HEK293 (cell line): Measurements from ENCODE around the gene RGS6.

Experiments
- CTCF ChIA-PET: fragments of 350-600 bp; formaldehyde crosslinking; extraction: SDS; loops from one replicate; lab custom pipeline; 2021; ENCODE audit warnings: antibody characterized with exemption; lab: Yijun Ruan, JAX
- POLR2A ChIA-PET: fragments of 300-600 bp; formaldehyde crosslinking; extraction: SDS; loops from one replicate; lab custom pipeline; 2020; ENCODE audit warnings: antibody characterized with exemption, inconsistent platforms; lab: Yijun Ruan, JAX
- H3K27ac ChIP-seq: fragments of 200-500 bp; sonication (Bioruptor generic); 2 replicates; pipeline ENCODE4 v1.5.1; 2014; ENCODE audit warnings: low read depth, low read length, control low read depth, inconsistent platforms; ENCODE audit errors: extremely low read depth
- H3K36me3 ChIP-seq, 2 experiments: fragments of 200-500 bp in 1 of 2; sonication (Bioruptor generic) in 1 of 2; 1 replicate in 1 of 2; 2 replicates in 1 of 2; pipeline ENCODE4 v1.5.1; 2014 to 2017; ENCODE audit warnings: inconsistent platforms in 2 of 2, low read length in 2 of 2; ENCODE audit not compliant: control insufficient read depth in 2 of 2, insufficient read depth in 1 of 2
- H3K4me1 ChIP-seq: fragments of 200-500 bp; sonication (Bioruptor generic); 2 replicates; pipeline ENCODE4 v1.5.1; 2014; ENCODE audit warnings: mild to moderate bottlenecking, low read length, inconsistent platforms; ENCODE audit not compliant: control insufficient read depth, insufficient read depth
- H3K4me3 ChIP-seq: 2 replicates; pipeline ENCODE4 v1.5.1; 2011; ENCODE audit warnings: low read depth, mild to moderate bottlenecking, control low read depth, low read length, moderate library complexity
- H3K9me3 ChIP-seq: fragments of 200-500 bp; sonication (Bioruptor generic); 2 replicates; pipeline ENCODE4 v1.5.1; 2014; ENCODE audit warnings: low read depth, low read length, inconsistent platforms; ENCODE audit not compliant: control insufficient read depth, insufficient read depth
- ELK4 ChIP-seq: IDR thresholded peaks from 2 replicates; pipeline ENCODE4 v1.6.1; 2011; ENCODE audit warnings: mild to moderate bottlenecking, low read depth, low read length, borderline replicate concordance
- IKZF3 ChIP-seq: fragments of 450-650 bp; IDR thresholded peaks from 2 replicates; pipeline ENCODE4 v1.5.0; 2018; ENCODE audit warnings: missing biosample characterization, mild to moderate bottlenecking, missing genetic modification characterization, moderate library complexity
- INSM2 ChIP-seq: fragments of 450-650 bp; formaldehyde crosslinking; IDR thresholded peaks from 2 replicates; pipeline ENCODE4 v1.5.1; 2016; ENCODE audit warnings: missing biosample characterization, missing genetic modification characterization
- KLF8 ChIP-seq: fragments of 450-650 bp; formaldehyde crosslinking; IDR thresholded peaks from 2 replicates; pipeline ENCODE4 v1.5.1; 2016; ENCODE audit warnings: missing biosample characterization, missing genetic modification characterization
- MEIS1 ChIP-seq: sonication (generic); formaldehyde crosslinking; IDR thresholded peaks from 2 replicates; pipeline ENCODE4 v1.8.1; 2022; ENCODE audit warnings: missing genetic modification reagents, mild to moderate bottlenecking, borderline replicate concordance
- PRDM1 ChIP-seq: fragments of 450-650 bp; formaldehyde crosslinking; IDR thresholded peaks from 2 replicates; pipeline ENCODE4; 2016; ENCODE audit warnings: missing biosample characterization, missing genetic modification characterization
- SP2 ChIP-seq: fragments of 450-650 bp; formaldehyde crosslinking; IDR thresholded peaks from 2 replicates; pipeline ENCODE4 v1.5.1; 2016; ENCODE audit warnings: missing biosample characterization, missing genetic modification characterization
- WT1 ChIP-seq: fragments of 450-650 bp; formaldehyde crosslinking; IDR thresholded peaks from 2 replicates; pipeline ENCODE4 v1.5.1; 2016; ENCODE audit warnings: missing biosample characterization, missing genetic modification characterization
- ZBTB21 ChIP-seq: fragments of 450-650 bp; formaldehyde crosslinking; IDR thresholded peaks from 2 replicates; pipeline ENCODE4 v1.5.1; 2017; ENCODE audit warnings: missing biosample characterization, missing genetic modification characterization
- ZNF169 ChIP-seq: fragments of 450-650 bp; formaldehyde crosslinking; IDR thresholded peaks from 2 replicates; pipeline ENCODE4 v1.5.1; 2016; ENCODE audit warnings: missing biosample characterization, missing genetic modification characterization
- ZNF174 ChIP-seq: fragments of 450-650 bp; formaldehyde crosslinking; IDR thresholded peaks from 2 replicates; pipeline ENCODE4 v1.5.0; 2017; ENCODE audit warnings: missing biosample characterization, mild to moderate bottlenecking, missing genetic modification characterization
- ZNF202 ChIP-seq: fragments of 450-650 bp; formaldehyde crosslinking; IDR thresholded peaks from 2 replicates; pipeline ENCODE4 v1.5.1; 2016; ENCODE audit warnings: missing biosample characterization, missing genetic modification characterization, borderline replicate concordance
- ZNF211 ChIP-seq: fragments of 450-650 bp; formaldehyde crosslinking; IDR thresholded peaks from 2 replicates; pipeline ENCODE4 v1.5.1; 2016; ENCODE audit warnings: low read depth, missing biosample characterization, missing genetic modification characterization
- ZNF214 ChIP-seq: fragments of 450-650 bp; formaldehyde crosslinking; IDR thresholded peaks from 2 replicates; pipeline ENCODE4 v1.5.1; 2017; ENCODE audit warnings: missing biosample characterization, mild to moderate bottlenecking, missing genetic modification characterization, borderline replicate concordance
- ZNF324 ChIP-seq: fragments of 450-650 bp; formaldehyde crosslinking; IDR thresholded peaks from 2 replicates; pipeline ENCODE4 v1.5.1; 2016; ENCODE audit warnings: missing biosample characterization, missing genetic modification characterization
- ZNF341 ChIP-seq: fragments of 450-650 bp; formaldehyde crosslinking; IDR thresholded peaks from 2 replicates; pipeline ENCODE4; 2016; ENCODE audit warnings: low read depth, missing biosample characterization, missing genetic modification characterization
- ZNF354C ChIP-seq: fragments of 450-650 bp; formaldehyde crosslinking; IDR thresholded peaks from 2 replicates; pipeline ENCODE4 v1.5.1; 2016; ENCODE audit warnings: missing biosample characterization, missing genetic modification characterization, low read depth, borderline replicate concordance
- ZNF433 ChIP-seq: fragments of 450-650 bp; formaldehyde crosslinking; IDR thresholded peaks from 2 replicates; pipeline ENCODE4 v1.5.1; 2016; ENCODE audit warnings: missing biosample characterization, missing genetic modification characterization, low read depth
- ZNF48 ChIP-seq: fragments of 450-650 bp; formaldehyde crosslinking; IDR thresholded peaks from 2 replicates; pipeline ENCODE4 v1.5.1; 2016; ENCODE audit warnings: missing biosample characterization, missing genetic modification characterization
- ZNF530 ChIP-seq: fragments of 450-650 bp; formaldehyde crosslinking; IDR thresholded peaks from 2 replicates; pipeline ENCODE4 v1.5.1; 2016; ENCODE audit warnings: low read depth, missing biosample characterization, missing genetic modification characterization
- ZNF555 ChIP-seq: fragments of 450-650 bp; formaldehyde crosslinking; conservative IDR thresholded peaks from 2 replicates; pipeline ENCODE4 v1.5.1; 2017; ENCODE audit warnings: missing biosample characterization, mild to moderate bottlenecking, missing genetic modification characterization, inconsistent platforms
- ZNF580 ChIP-seq: fragments of 450-650 bp; formaldehyde crosslinking; IDR thresholded peaks from 2 replicates; pipeline ENCODE4 v1.5.1; 2016; ENCODE audit warnings: missing biosample characterization, missing genetic modification characterization
- ZNF664 ChIP-seq: fragments of 450-650 bp; formaldehyde crosslinking; IDR thresholded peaks from 2 replicates; pipeline ENCODE4 v1.5.1; 2016; ENCODE audit warnings: missing biosample characterization, missing genetic modification characterization
- ZNF776 ChIP-seq: fragments of 450-650 bp; formaldehyde crosslinking; IDR thresholded peaks from 2 replicates; pipeline ENCODE4 v1.5.0; 2017; ENCODE audit warnings: missing biosample characterization, missing genetic modification characterization, borderline replicate concordance
- ZNF791 ChIP-seq: fragments of 450-650 bp; formaldehyde crosslinking; IDR thresholded peaks from 2 replicates; pipeline ENCODE4 v1.5.1; 2016; ENCODE audit warnings: missing biosample characterization, missing genetic modification characterization
- TF ChIP-seq, protein P1 (sequence below): fragments of 450-650 bp; formaldehyde crosslinking; IDR thresholded peaks from 2 replicates; pipeline ENCODE4 v1.5.1; 2016; ENCODE audit warnings: missing biosample characterization, missing genetic modification characterization
- TF ChIP-seq, protein P2 (sequence below): fragments of 450-650 bp; formaldehyde crosslinking; IDR thresholded peaks from 2 replicates; pipeline ENCODE4 v1.5.1; 2016; ENCODE audit warnings: missing biosample characterization, missing genetic modification characterization, low read depth
- TF ChIP-seq, protein P3 (sequence below): fragments of 450-650 bp; formaldehyde crosslinking; IDR thresholded peaks from 2 replicates; pipeline ENCODE4 v1.5.1; 2017; ENCODE audit warnings: missing biosample characterization, mild to moderate bottlenecking, missing genetic modification characterization, moderate library complexity

RGS6 gene

DNA sequence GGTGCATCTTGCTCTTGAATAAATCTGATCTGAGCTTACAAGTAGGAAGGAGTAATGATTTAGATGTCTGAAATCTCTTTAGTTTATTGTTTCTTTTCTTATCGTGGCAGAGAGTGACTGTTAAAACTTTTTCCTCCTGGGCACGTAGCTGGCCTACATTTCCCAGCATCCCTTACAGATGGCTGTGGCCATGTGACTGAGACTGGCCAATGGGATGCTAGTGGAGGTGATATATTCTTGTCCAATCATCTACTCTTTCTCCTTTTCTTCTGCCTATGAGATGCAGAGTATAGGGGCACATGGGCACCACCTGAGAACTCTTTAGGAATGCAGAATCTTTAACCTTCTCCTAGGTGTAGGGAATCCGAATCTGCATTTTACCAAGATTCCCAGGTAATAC lies 237.3 kb downstream of the RGS6 start (continued):
- TF ChIP-seq ZNF169 (tag by site-specific recombination) (no peak), ZNF324 (no peak), ZNF664 (tag by site-specific recombination) (no peak), ZNF354C (tag by site-specific recombination) (no peak), ZNF433 (tag by site-specific recombination) (no peak), ZNF174 (tag by site-specific recombination) (no peak), PRDM1 (no peak), ZNF555 (no peak)
- TF ChIP-seq, protein P1, sequence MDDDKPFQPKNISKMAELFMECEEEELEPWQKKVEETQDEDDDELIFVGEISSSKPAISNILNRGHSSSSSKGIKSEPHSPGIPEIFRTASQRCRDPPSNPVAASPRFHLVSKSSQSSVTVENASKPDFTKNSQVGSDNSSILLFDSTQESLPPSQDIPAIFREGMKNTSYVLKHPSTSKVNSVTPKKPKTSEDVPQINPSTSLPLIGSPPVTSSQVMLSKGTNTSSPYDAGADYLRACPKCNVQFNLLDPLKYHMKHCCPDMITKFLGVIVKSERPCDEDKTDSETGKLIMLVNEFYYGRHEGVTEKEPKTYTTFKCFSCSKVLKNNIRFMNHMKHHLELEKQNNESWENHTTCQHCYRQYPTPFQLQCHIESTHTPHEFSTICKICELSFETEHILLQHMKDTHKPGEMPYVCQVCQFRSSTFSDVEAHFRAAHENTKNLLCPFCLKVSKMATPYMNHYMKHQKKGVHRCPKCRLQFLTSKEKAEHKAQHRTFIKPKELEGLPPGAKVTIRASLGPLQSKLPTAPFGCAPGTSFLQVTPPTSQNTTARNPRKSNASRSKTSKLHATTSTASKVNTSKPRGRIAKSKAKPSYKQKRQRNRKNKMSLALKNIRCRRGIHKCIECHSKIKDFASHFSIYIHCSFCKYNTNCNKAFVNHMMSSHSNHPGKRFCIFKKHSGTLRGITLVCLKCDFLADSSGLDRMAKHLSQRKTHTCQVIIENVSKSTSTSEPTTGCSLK (tag by site-specific recombination) = no peak

GRCh38 chr14:72172049-72172448 lies 239.8 kb downstream of the RGS6 start:
- H3K27ac ChIP-seq = no peak overlapping the region
- peak; percentile 55 for TF ChIP-seq WT1
- TF ChIP-seq ZBTB21 (tag by site-specific recombination) = peak; percentile 53
- TF ChIP-seq, protein P2, sequence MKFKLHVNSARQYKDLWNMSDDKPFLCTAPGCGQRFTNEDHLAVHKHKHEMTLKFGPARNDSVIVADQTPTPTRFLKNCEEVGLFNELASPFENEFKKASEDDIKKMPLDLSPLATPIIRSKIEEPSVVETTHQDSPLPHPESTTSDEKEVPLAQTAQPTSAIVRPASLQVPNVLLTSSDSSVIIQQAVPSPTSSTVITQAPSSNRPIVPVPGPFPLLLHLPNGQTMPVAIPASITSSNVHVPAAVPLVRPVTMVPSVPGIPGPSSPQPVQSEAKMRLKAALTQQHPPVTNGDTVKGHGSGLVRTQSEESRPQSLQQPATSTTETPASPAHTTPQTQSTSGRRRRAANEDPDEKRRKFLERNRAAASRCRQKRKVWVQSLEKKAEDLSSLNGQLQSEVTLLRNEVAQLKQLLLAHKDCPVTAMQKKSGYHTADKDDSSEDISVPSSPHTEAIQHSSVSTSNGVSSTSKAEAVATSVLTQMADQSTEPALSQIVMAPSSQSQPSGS = peak; percentile 82
- TF ChIP-seq ZNF341 (tag by site-specific recombination) = no peak
- H3K36me3 ChIP-seq = no peaks in the 10 kb centered on the region
- H3K4me3 ChIP-seq = no peak overlapping the region
- no peaks in the 10 kb centered on the region; the same call in 1 of the 2 replicates for H3K4me1 ChIP-seq
- ChIA-PET POLR2A (interaction anchor here (0.5 kb wide), 1 partner anchor 21 kb away, joined by 5 read pairs; no protein-coding TSS in a partner anchor), CTCF (interaction anchor here (0.7 to 1.3 kb wide), 2 partner anchors 68 to 246 kb away, joined by 4 to 6 read pairs; no protein-coding TSS in a partner anchor)
- H3K9me3 ChIP-seq = no peaks in the 10 kb centered on the region

DNA sequence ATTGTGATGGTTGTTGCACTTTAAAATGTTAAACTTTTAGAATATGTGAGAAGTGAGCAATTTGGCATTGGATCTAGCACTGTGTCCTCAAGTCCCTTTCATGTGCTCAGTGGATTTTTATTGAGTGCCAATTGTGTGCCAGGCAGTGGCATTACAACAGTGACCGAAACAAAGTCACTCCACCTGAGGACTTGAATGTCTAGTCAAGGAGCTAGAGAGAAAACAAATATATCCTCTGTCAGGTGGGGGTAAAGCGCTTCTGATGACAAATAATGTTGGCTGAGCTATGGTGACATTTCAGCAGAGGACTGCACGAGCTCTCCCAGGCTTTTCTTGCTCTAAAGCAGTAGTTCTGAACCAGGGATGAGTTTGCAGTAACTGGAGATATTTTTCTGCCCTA lies 240.4 kb downstream of the RGS6 start:
- H3K4me3 ChIP-seq = no peak overlapping the region
- no peak overlapping the region for H3K27ac ChIP-seq
- H3K9me3 ChIP-seq = no peaks in the 10 kb centered on the region
- POLR2A ChIA-PET = no interaction called here
- H3K4me1 ChIP-seq = no peaks in the 10 kb centered on the region; the same call in 1 of the 2 replicates
- no peaks in the 10 kb centered on the region for H3K36me3 ChIP-seq
- CTCF ChIA-PET = no interaction called here
- TF ChIP-seq INSM2 (tag by site-specific recombination) = no peak
- no peak for TF ChIP-seq IKZF3 (tag by site-specific recombination)
- no peak for TF ChIP-seq ZNF211 (tag by site-specific recombination)
- no peak for TF ChIP-seq ZNF580 (tag by site-specific recombination)
- no peak for TF ChIP-seq ZNF530 (tag by site-specific recombination)
- no peak for TF ChIP-seq KLF8 (tag by site-specific recombination)
- TF ChIP-seq ZNF791 (tag by site-specific recombination) = no peak
- TF ChIP-seq ZNF48 (tag by site-specific recombination) = no peak
- no peak for TF ChIP-seq ZNF214 (tag by site-specific recombination)
- TF ChIP-seq SP2 (tag by site-specific recombination) = no peak
- TF ChIP-seq ZNF202 (tag by site-specific recombination) = no peak
- no peak for TF ChIP-seq MEIS1
- TF ChIP-seq ELK4 = no peak
- no peak for TF ChIP-seq ZNF776 (tag by site-specific recombination)
- TF ChIP-seq, protein P3, sequence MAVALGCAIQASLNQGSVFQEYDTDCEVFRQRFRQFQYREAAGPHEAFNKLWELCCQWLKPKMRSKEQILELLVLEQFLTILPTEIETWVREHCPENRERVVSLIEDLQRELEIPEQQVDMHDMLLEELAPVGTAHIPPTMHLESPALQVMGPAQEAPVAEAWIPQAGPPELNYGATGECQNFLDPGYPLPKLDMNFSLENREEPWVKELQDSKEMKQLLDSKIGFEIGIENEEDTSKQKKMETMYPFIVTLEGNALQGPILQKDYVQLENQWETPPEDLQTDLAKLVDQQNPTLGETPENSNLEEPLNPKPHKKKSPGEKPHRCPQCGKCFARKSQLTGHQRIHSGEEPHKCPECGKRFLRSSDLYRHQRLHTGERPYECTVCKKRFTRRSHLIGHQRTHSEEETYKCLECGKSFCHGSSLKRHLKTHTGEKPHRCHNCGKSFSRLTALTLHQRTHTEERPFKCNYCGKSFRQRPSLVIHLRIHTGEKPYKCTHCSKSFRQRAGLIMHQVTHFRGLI = no peak
